Right lobe of liver (tissue), 4 donors: ENCODE results near the gene C11orf52.

Experiments used
- POLR2A ChIP-seq: fragments of 450-650 bp; IDR thresholded peaks from one replicate; pipeline ENCODE4 v1.6.1; 2017; ENCODE audit warnings: antibody characterized with exemption, mild to moderate bottlenecking
- TF ChIP-seq, protein P1 (sequence below), 4 donors: fragments of 200-600 bp in 3 of 4; fragments of 450-650 bp in 1 of 4; IDR thresholded peaks; one replicate each; pipeline versions ENCODE4 v1.5.1 to v1.8.0; 2016 to 2022; ENCODE audit warnings: antibody characterized with exemption in 4 of 4, mild to moderate bottlenecking in 2 of 4
- donor health status: DM: no; HTN: no; CAD: no.
- donor health status: DM: no; HTN: no; CAD: no.
- donor health status: DM: no; HTN: yes; CAD: no.

- TF ChIP-seq, protein P1, sequence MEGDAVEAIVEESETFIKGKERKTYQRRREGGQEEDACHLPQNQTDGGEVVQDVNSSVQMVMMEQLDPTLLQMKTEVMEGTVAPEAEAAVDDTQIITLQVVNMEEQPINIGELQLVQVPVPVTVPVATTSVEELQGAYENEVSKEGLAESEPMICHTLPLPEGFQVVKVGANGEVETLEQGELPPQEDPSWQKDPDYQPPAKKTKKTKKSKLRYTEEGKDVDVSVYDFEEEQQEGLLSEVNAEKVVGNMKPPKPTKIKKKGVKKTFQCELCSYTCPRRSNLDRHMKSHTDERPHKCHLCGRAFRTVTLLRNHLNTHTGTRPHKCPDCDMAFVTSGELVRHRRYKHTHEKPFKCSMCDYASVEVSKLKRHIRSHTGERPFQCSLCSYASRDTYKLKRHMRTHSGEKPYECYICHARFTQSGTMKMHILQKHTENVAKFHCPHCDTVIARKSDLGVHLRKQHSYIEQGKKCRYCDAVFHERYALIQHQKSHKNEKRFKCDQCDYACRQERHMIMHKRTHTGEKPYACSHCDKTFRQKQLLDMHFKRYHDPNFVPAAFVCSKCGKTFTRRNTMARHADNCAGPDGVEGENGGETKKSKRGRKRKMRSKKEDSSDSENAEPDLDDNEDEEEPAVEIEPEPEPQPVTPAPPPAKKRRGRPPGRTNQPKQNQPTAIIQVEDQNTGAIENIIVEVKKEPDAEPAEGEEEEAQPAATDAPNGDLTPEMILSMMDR (IDR thresholded peaks at IDR 0.05), result no peak
- no peak for TF ChIP-seq POLR2A
Measured at GRCh38 chr11:111963931-111964340, 45.2 kb downstream of the C11orf52 start.
